Neural progenitor cell (in vitro differentiated cells): ENCODE measurements around the gene TIFAB. TPM values are rescaled to one million over a fixed set of nuclear protein-coding genes. Genes with fewer than 3 reads are reported as not detected.

Experiments
- DNase-seq: peaks from one replicate; pipeline ENCODE4 v3.0.0-alpha.2; 2016; ENCODE audit warnings: low spot score
- H2AFZ ChIP-seq: fragments of 200-600 bp; sonication (generic); replicated peaks from 2 replicates; pipeline ENCODE4 v1.6.1; 2016; ENCODE audit warnings: antibody characterized with exemption
- H3F3A ChIP-seq: fragments of 200-600 bp; sonication (generic); 2 replicates; pipeline ENCODE4 v1.6.1; 2016; ENCODE audit warnings: antibody characterized with exemption, low read depth
- H3K27ac ChIP-seq: fragments of 200-600 bp; sonication (generic); 2 replicates; pipeline ENCODE4 v1.5.1; 2016; ENCODE audit warnings: mild to moderate bottlenecking
- H3K27me3 ChIP-seq: fragments of 200-600 bp; sonication (generic); 2 replicates; pipeline ENCODE4 v1.6.1; 2016; ENCODE audit warnings: mild to moderate bottlenecking, moderate library complexity
- H3K36me3 ChIP-seq: fragments of 200-600 bp; sonication (generic); 2 replicates; pipeline ENCODE4 v1.5.1; 2016
- H3K4me1 ChIP-seq: fragments of 200-600 bp; sonication (generic); 2 replicates; pipeline ENCODE4 v1.6.1; 2016; ENCODE audit warnings: mixed run types
- H3K4me2 ChIP-seq: fragments of 200-600 bp; sonication (generic); 2 replicates; pipeline ENCODE4 v1.6.1; 2016
- H3K4me3 ChIP-seq: fragments of 200-600 bp; sonication (generic); 2 replicates; pipeline ENCODE4 v1.5.1; 2016
- H3K79me2 ChIP-seq: fragments of 200-600 bp; sonication (generic); 2 replicates; pipeline ENCODE4 v1.6.1; 2016; ENCODE audit warnings: low read depth
- H3K9ac ChIP-seq: fragments of 200-600 bp; sonication (generic); 2 replicates; pipeline ENCODE4 v1.6.1; 2016
- H3K9me3 ChIP-seq: fragments of 200-600 bp; sonication (generic); 2 replicates; pipeline ENCODE4 v1.5.1; 2016; ENCODE audit warnings: low read depth
- H4K20me1 ChIP-seq: fragments of 200-600 bp; sonication (generic); 2 replicates; pipeline ENCODE4 v1.6.1; 2016; ENCODE audit warnings: low read depth
- H3K27ac Mint-ChIP-seq: 3 replicates; pipeline ENCODE4 v1.8.0; 2021; ENCODE audit warnings: mixed read lengths
- H3K27me3 Mint-ChIP-seq: 2 replicates; pipeline ENCODE4 v1.8.0; 2022; ENCODE audit warnings: low read depth, mild to moderate bottlenecking, inconsistent platforms, moderate library complexity, mixed read lengths; ENCODE audit not compliant: insufficient read depth
- H3K36me3 Mint-ChIP-seq: 3 replicates; pipeline ENCODE4 v1.8.0; 2021; ENCODE audit warnings: mixed read lengths
- H3K4me1 Mint-ChIP-seq: 3 replicates; pipeline ENCODE4 v1.8.0; 2021; ENCODE audit warnings: mixed read lengths
- H3K4me3 Mint-ChIP-seq: 3 replicates; pipeline ENCODE4 v1.8.0; 2021; ENCODE audit warnings: mild to moderate bottlenecking, moderate library complexity, mixed read lengths
- H3K9me3 Mint-ChIP-seq: 3 replicates; pipeline ENCODE4 v1.8.0; 2020; ENCODE audit warnings: mixed read lengths
- CTCF ChIP-seq: fragments of 200-600 bp; sonication (generic); IDR thresholded peaks from 2 replicates; pipeline ENCODE4 v1.5.1; 2017; ENCODE audit warnings: antibody characterized with exemption, mild to moderate bottlenecking
- EZH2 ChIP-seq: fragments of 200-600 bp; sonication (generic); IDR thresholded peaks from 2 replicates; pipeline ENCODE4 v1.6.1; 2017; ENCODE audit warnings: antibody characterized with exemption, mild to moderate bottlenecking, moderate library complexity
- EZH2phosphoT487 ChIP-seq: fragments of 200-600 bp; sonication (generic); IDR thresholded peaks from 2 replicates; pipeline ENCODE4 v1.6.1; 2017; ENCODE audit warnings: antibody characterized with exemption
- total RNA-seq: library from RNA; depleted of rRNA; stranded (reverse); fragments of >200 nt; gene quantifications from 2 replicates; pipeline ENCODE4 v1.2.3, GENCODE V29; 2015; ENCODE audit warnings: low replicate concordance

Gene TIFAB
- total RNA-seq, 1 donor from 2014 or later: not detected

- Histone ChIP-seq H2AFZ (no peak overlapping the region), H3K4me3 (no peak overlapping the region), H3K9me3 (no peaks in the 10 kb centered on the region), H3K27me3 (no peaks in the 10 kb centered on the region), H3K36me3 (no peaks in the 10 kb centered on the region), H3K4me2 (no peak overlapping the region), H3K9ac (no peak overlapping the region), H3K27ac (no peak overlapping the region), H3K79me2 (no peaks in the 10 kb centered on the region), H4K20me1 (no peaks in the 10 kb centered on the region), H3K4me1 (peaks cover 22% of the 10 kb centered on the region), H3F3A (peaks cover 3% of the 10 kb centered on the region)
- Mint-ChIP-seq H3K27ac (no peak overlapping the region), H3K4me1 (peaks cover 45% of the 10 kb centered on the region), H3K9me3 (no peaks in the 10 kb centered on the region), H3K36me3 (no peaks in the 10 kb centered on the region), H3K4me3 (no peak overlapping the region), H3K27me3 (peaks cover 16% of the 10 kb centered on the region)
- TF ChIP-seq EZH2phosphoT487 (no peak), EZH2 (no peak), CTCF (no peak)
- no peak for DNase-seq
Observed at GRCh38 chr5:135445306-135445985, 6.7 kb downstream of the TIFAB start.

- H3K9me3 Mint-ChIP-seq: no peaks in the 10 kb centered on the region
- TF ChIP-seq CTCF (no peak), EZH2 (no peak), EZH2phosphoT487 (no peak)
- no peaks in the 10 kb centered on the region for H3K36me3 ChIP-seq
- H3F3A ChIP-seq: peaks cover 3% of the 10 kb centered on the region
- H3K36me3 Mint-ChIP-seq: no peaks in the 10 kb centered on the region
- no peak for DNase-seq
- no peaks in the 10 kb centered on the region for H3K27me3 ChIP-seq
- H4K20me1 ChIP-seq: no peaks in the 10 kb centered on the region
- H3K4me1 ChIP-seq: peaks cover 23% of the 10 kb centered on the region
- H3K4me1 Mint-ChIP-seq: peaks cover 41% of the 10 kb centered on the region
- H2AFZ ChIP-seq: no peak overlapping the region
- no peak overlapping the region for H3K4me3 ChIP-seq
- no peaks in the 10 kb centered on the region for H3K9me3 ChIP-seq
- H3K27ac ChIP-seq: no peak overlapping the region
- no peak overlapping the region for H3K27ac Mint-ChIP-seq
- H3K79me2 ChIP-seq: no peaks in the 10 kb centered on the region
- H3K4me2 ChIP-seq: no peak overlapping the region
- no peak overlapping the region for H3K9ac ChIP-seq
- H3K27me3 Mint-ChIP-seq: peaks cover 17% of the 10 kb centered on the region
- H3K4me3 Mint-ChIP-seq: no peak overlapping the region
Observed at GRCh38 chr5:135444881-135445280, 7.3 kb downstream of the TIFAB start.

GRCh38 chr5:135444360-135444759, 7.8 kb downstream of the TIFAB start:
- Histone ChIP-seq H3K9me3 (no peaks in the 10 kb centered on the region), H2AFZ (no peak overlapping the region), H3K27ac (no peak overlapping the region), H3K9ac (no peak overlapping the region), H3K4me1 (peaks cover 23% of the 10 kb centered on the region), H3K27me3 (no peaks in the 10 kb centered on the region), H4K20me1 (no peaks in the 10 kb centered on the region), H3K4me2 (no peak overlapping the region), H3K4me3 (no peak overlapping the region), H3K36me3 (no peaks in the 10 kb centered on the region), H3F3A (peaks cover 3% of the 10 kb centered on the region), H3K79me2 (no peaks in the 10 kb centered on the region)
- DNase-seq: no peak
- H3K9me3 Mint-ChIP-seq: no peaks in the 10 kb centered on the region
- H3K4me3 Mint-ChIP-seq: no peak overlapping the region
- H3K36me3 Mint-ChIP-seq: no peaks in the 10 kb centered on the region
- H3K27ac Mint-ChIP-seq: peak overlapping the region; percentile 62
- TF ChIP-seq EZH2: no peak
- TF ChIP-seq EZH2phosphoT487: no peak
- peaks cover 44% of the 10 kb centered on the region for H3K4me1 Mint-ChIP-seq
- H3K27me3 Mint-ChIP-seq: peaks cover 16% of the 10 kb centered on the region
